ENCODE measurements around the gene PRKCD.

Gene PRKCD

DNA sequence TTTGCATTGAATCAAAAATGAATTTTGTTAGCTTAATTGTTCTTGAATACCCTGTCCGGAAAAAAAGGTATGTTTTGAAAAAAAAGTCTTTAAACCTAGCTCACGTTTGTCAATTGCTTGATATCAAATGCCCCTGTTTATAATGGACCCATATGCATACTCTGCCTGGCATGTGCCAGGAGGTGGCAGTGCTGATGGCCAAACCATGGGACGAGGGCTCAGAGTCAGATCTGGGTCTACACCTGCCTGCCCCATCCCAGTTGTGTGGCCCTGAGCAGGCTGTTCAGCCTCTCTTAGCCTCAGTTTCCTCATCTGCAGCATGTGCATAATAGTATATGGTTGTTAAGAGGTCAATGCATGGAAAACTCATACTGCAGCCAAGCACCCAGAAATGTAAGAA, 38.8 kb downstream of the PRKCD start:
- no peak overlapping the region for H3K27ac ChIP-seq
- H3K4me1 ChIP-seq, result peaks cover 11% of the 10 kb centered on the region
- no peak overlapping the region for H3K4me3 ChIP-seq (ENCODE audit: low read depth, low read length)
- no peaks in the 10 kb centered on the region for H3K36me3 ChIP-seq (ENCODE audit: control insufficient read depth, insufficient read depth, low read length)
- H3K4me2 ChIP-seq (ENCODE audit: low read length), result no peak overlapping the region
- H3K9ac ChIP-seq, result no peak overlapping the region
- H3K27me3 ChIP-seq (ENCODE audit: control insufficient read depth, insufficient read depth, low read length), result no peaks in the 10 kb centered on the region
- H2AFZ ChIP-seq, result no peak overlapping the region
- H3K79me2 ChIP-seq, result no peaks in the 10 kb centered on the region
- TF ChIP-seq CTCF (IDR thresholded peaks at IDR 0.05), result no peak
- H3K9me3 ChIP-seq (ENCODE audit: control insufficient read depth, low read length), result no peaks in the 10 kb centered on the region

GRCh38 chr3:53200501-53201498, 39.8 kb downstream of the PRKCD start:
- no peaks in the 10 kb centered on the region for H3K36me3 ChIP-seq (ENCODE audit: control insufficient read depth, insufficient read depth, low read length)
- TF ChIP-seq CTCF (IDR thresholded peaks at IDR 0.05), result no peak
- H3K79me2 ChIP-seq, result no peaks in the 10 kb centered on the region

GRCh38 chr3:53202331-53203015, 41.5 kb downstream of the PRKCD start:
- Histone ChIP-seq H3K9me3 (ENCODE audit: control insufficient read depth, low read length) (no peaks in the 10 kb centered on the region), H3K36me3 (ENCODE audit: control insufficient read depth, insufficient read depth, low read length) (no peaks in the 10 kb centered on the region), H3K9ac (no peak overlapping the region), H3K4me1 (no peaks in the 10 kb centered on the region), H3K27ac (no peak overlapping the region), H2AFZ (no peak overlapping the region), H3K27me3 (ENCODE audit: control insufficient read depth, insufficient read depth, low read length) (no peaks in the 10 kb centered on the region), H3K4me3 (ENCODE audit: low read depth, low read length) (no peak overlapping the region), H3K79me2 (no peaks in the 10 kb centered on the region), H3K4me2 (ENCODE audit: low read length) (no peak overlapping the region)
- TF ChIP-seq CTCF (IDR thresholded peaks at IDR 0.05), result no peak

More at GRCh38 chr3:53200501-53201498, 39.8 kb downstream of the PRKCD start:
- H3K4me2 ChIP-seq (ENCODE audit: low read length), result no peak overlapping the region
- H3K27ac ChIP-seq, result no peak overlapping the region
- H3K27me3 ChIP-seq (ENCODE audit: control insufficient read depth, insufficient read depth, low read length), result no peaks in the 10 kb centered on the region
- H3K4me1 ChIP-seq, result peaks cover 3% of the 10 kb centered on the region
- H2AFZ ChIP-seq, result no peak overlapping the region
- H3K4me3 ChIP-seq (ENCODE audit: low read depth, low read length), result no peak overlapping the region
- no peaks in the 10 kb centered on the region for H3K9me3 ChIP-seq (ENCODE audit: control insufficient read depth, low read length)
- H3K9ac ChIP-seq, result no peak overlapping the region

DNA sequence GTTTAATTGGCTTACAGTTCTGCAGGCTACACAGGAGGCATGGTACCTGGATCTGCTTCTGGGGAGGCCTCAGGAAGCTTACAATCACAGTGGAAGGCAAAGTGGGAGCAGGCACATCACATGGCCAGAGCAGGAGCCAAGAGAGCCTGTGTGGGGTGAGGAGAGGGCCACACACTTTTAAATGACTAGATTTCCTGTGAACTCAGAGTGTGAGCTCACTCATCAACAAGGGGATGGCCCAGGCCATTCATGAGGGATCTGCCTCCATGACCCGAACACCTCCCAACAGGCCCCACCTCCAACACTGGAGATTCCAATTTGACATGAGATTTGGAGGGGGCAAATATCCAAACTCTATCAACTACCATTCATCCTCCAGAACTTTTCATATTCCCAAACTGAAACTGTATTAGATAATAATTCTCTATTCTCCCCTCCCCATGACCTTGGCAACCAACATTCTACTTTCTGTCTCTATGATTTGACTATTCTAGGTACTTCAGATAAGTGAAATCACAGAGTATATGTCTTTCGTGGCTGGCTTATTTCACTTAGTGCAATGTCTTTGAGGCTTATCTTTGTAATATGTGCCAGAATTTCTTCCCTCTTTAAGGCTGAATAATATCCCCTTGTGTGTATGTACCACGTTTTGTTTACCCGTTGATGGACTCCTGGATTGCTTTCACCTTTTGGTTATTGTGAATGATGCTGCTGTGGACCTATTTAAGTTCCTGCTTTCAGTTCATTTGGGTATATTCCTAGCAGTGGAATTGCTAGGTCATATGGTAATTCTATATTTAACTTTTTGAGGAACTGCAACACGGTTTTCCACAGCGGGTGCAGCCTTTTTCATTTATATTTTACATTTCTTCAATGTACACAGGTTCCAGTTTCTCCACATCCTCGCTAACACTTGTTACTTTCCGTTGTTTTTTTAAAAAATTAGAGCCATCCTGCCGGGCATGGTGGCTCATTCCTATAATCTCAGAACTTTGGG, 51.0 kb downstream of the PRKCD start:
- Histone ChIP-seq H3K9ac (no peak overlapping the region), H3K4me3 (ENCODE audit: low read depth, low read length) (no peak overlapping the region), H3K36me3 (ENCODE audit: control insufficient read depth, insufficient read depth, low read length) (no peaks in the 10 kb centered on the region), H2AFZ (no peak overlapping the region), H3K4me2 (ENCODE audit: low read length) (no peak overlapping the region), H3K79me2 (no peaks in the 10 kb centered on the region), H3K27ac (no peak overlapping the region), H3K4me1 (no peaks in the 10 kb centered on the region), H3K27me3 (ENCODE audit: control insufficient read depth, insufficient read depth, low read length) (no peaks in the 10 kb centered on the region), H3K9me3 (ENCODE audit: control insufficient read depth, low read length) (no peaks in the 10 kb centered on the region)
- TF ChIP-seq CTCF (IDR thresholded peaks at IDR 0.05), result no peak

Data from parathyroid adenoma (tissue), 2 donors.